Activated CD4-positive, alpha-beta T cell treated with anti-CD3 and anti-CD28 coated beads for 24 hours (primary cell): ENCODE results near the gene WBP4.
"Not testable (repeated sequence)": the region's sequence is repeated elsewhere in the genome, so short reads cannot be mapped to it uniquely, and the experiment has no call there.

Experiments
- DNase-seq, 2 donors: peaks; one replicate each; pipeline ENCODE4 v3.0.0-alpha.2; 2020; ENCODE audit warnings: low read depth in 2 of 2

Gene WBP4

GRCh38 chr13:41061075-41061913, at the start of gene WBP4:
WBP4 (plus strand) TSS chr13:41061509; CDS start chr13:41061674, 165 bp downstream.
- peak; percentile 85 to 87 for DNase-seq

GRCh38 chr13:41012536-41012935, 48.8 kb upstream of the WBP4 start:
- no peak for DNase-seq

GRCh38 chr13:41013835-41014234, 47.5 kb upstream of the WBP4 start:
- no peak for DNase-seq

- DNase-seq: no peak
These were observed 45.4 kb upstream of the WBP4 start for GRCh38 chr13:41015920-41016319.

GRCh38 chr13:41017159-41017558, 44.1 kb upstream of the WBP4 start:
- no peak for DNase-seq

- DNase-seq: no peak
These were observed 43.3 kb upstream of the WBP4 start for GRCh38 chr13:41017817-41018601.

GRCh38 chr13:41018602-41018948, 42.7 kb upstream of the WBP4 start:
- DNase-seq: no peak

- peak; percentile 19 for DNase-seq
These were observed 42.3 kb upstream of the WBP4 start, which contains the start of gene ELF1 for GRCh38 chr13:41019011-41019487. ELF1 (minus strand) TSS chr13:41019316; CDS start chr13:40982054, 37,262 bp downstream.

- no peak for DNase-seq
These were observed 41.5 kb upstream of the WBP4 start for GRCh38 chr13:41019578-41020347.

GRCh38 chr13:41025518-41025917, 35.8 kb upstream of the WBP4 start:
- no peak for DNase-seq

- no peak for DNase-seq
These were observed 34.5 kb upstream of the WBP4 start for GRCh38 chr13:41026788-41027187.

GRCh38 chr13:41028051-41028450, 33.3 kb upstream of the WBP4 start:
- no peak for DNase-seq

- no peak for DNase-seq
These were observed 31.7 kb upstream of the WBP4 start for GRCh38 chr13:41029629-41030028.

GRCh38 chr13:41032691-41033376, 28.5 kb upstream of the WBP4 start:
- no peak for DNase-seq

GRCh38 chr13:41034382-41034781, 26.9 kb upstream of the WBP4 start:
- DNase-seq: no peak

- no peak for DNase-seq
These were observed 26.4 kb upstream of the WBP4 start for GRCh38 chr13:41034881-41035280.

- DNase-seq: not testable (repeated sequence)
These were observed 24.8 kb upstream of the WBP4 start for GRCh38 chr13:41036557-41036956.

GRCh38 chr13:41039746-41040145, 21.6 kb upstream of the WBP4 start:
- DNase-seq: no peak

- DNase-seq: no peak
These were observed 20.6 kb upstream of the WBP4 start for GRCh38 chr13:41040584-41041334.

- DNase-seq: not testable (repeated sequence)
These were observed 18.9 kb upstream of the WBP4 start for GRCh38 chr13:41042419-41042818.

- no peak for DNase-seq
These were observed 12.7 kb upstream of the WBP4 start for GRCh38 chr13:41048640-41049039.
